Hematopoietic multipotent progenitor cell treated with erythropoietin and hydrocortisone succinate and interleukin-3 and kit ligand, for 15 days (in vitro differentiated cells): ENCODE data around the gene AGBL5.
"Not testable (repeated sequence)": the region's sequence is repeated elsewhere in the genome, so short reads cannot be mapped to it uniquely, and the experiment has no call there.

Experiments
- DNase-seq: peaks from one replicate; pipeline ENCODE4 v3.0.0-alpha.2; 2015; ENCODE audit warnings: low spot score

Gene AGBL5

DNA sequence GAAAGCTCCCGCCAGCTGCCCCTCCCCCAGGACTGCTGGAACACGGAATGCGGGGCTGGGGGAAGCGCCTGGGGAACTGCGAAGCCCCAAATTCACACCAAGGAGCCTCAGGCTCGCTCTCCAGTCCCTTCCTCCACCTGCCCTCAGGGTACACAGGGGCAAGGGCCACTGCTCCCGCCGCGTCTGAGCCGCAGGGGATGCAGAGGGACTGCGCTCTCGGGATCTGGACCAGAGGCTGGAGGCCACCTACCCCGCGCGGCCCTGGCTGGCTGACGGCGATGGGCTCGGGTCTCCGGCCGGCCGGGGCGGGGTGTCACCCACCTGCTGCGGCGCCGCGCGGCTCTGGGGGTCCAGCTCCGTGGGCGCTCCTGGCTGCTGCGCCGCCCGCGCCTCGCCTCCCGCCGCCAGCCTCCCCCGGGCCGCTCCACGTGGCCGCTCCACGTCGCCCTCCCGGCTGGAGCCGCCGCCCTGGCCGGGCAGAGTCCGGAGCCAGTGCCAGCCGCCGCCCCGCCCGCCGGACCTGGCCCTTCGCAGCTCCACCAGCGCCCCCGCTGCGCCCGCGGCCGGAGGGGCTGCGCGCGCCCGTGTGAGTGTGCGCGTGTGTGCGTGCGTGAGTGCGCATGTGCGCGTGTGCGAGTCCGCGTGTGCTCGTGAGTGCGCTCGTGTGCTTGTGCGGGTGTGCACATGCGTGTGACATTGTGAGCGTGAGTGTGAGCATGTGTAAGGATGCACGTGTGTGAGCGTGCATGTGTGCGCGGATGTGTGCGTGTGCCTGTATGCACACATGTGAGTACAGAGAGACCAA, 67.3 kb downstream of the AGBL5 start, which contains the start of gene CGREF1:
TSS of gene CGREF1 (minus strand) at position 604 of the 805 bp plus-strand sequence. CDS start 14,762 bp downstream, outside the sequence.
- DNase-seq = no peak

- DNase-seq = not testable (repeated sequence)
Measured at GRCh38 chr2:27119330-27119670, 67.8 kb downstream of the AGBL5 start.
